BE2C (cell line): ENCODE measurements around the gene SLC6A8.
A peak's percentile ranks its signal among the peaks of the same experiment; 100 is the strongest.

ENCODE experiments used
- DNase-seq: peaks from one replicate; pipeline ENCODE4 v3.0.0-alpha.2; 2020
- H3K27me3 ChIP-seq: fragments of 250-450 bp; sonication (Bioruptor Pico); 2 replicates; pipeline ENCODE4 v1.5.1; 2020; ENCODE audit warnings: mild to moderate bottlenecking
- H3K36me3 ChIP-seq: fragments of 250-450 bp; sonication (Bioruptor Pico); 2 replicates; pipeline ENCODE4 v1.5.1; 2020; ENCODE audit warnings: mild to moderate bottlenecking
- H3K4me1 ChIP-seq: fragments of 250-450 bp; sonication (Bioruptor Pico); 2 replicates; pipeline ENCODE4 v1.5.1; 2020
- H3K4me3 ChIP-seq: 2 replicates; pipeline ENCODE4 v1.5.1; 2011; ENCODE audit warnings: low read depth, low read length
- H3K9me3 ChIP-seq: fragments of 250-450 bp; sonication (Bioruptor Pico); 2 replicates; pipeline ENCODE4 v1.5.1; 2020
- TF ChIP-seq, protein P1 (sequence below): IDR thresholded peaks from 2 replicates; pipeline ENCODE4 v1.5.1; 2012; ENCODE audit warnings: mild to moderate bottlenecking, low read depth, low read length

Gene SLC6A8

DNA sequence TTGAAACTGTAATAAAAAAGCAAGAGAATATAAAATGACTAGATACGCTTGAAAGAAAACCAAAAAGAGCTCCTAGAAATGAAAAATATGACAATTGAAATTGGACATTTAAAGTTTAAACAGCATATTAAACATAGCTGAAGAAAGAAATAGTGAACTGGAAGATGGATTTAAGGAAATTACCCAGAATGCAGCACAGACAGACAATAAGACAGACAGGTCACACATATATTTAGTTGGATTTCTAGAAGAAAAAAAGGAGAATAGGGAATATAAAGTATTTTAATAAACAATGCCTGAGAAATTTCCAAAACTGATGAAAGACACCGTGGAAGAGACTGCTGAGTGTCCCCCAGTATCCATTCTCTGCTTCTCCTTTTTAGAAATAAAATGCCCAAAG is 34.2 kb upstream of the SLC6A8 start:
- no peaks in the 10 kb centered on the region for H3K36me3 ChIP-seq
- DNase-seq = no peak
- H3K27me3 ChIP-seq = no peaks in the 10 kb centered on the region
- H3K4me1 ChIP-seq = no peaks in the 10 kb centered on the region
- H3K9me3 ChIP-seq = no peaks in the 10 kb centered on the region
- TF ChIP-seq, protein P1, sequence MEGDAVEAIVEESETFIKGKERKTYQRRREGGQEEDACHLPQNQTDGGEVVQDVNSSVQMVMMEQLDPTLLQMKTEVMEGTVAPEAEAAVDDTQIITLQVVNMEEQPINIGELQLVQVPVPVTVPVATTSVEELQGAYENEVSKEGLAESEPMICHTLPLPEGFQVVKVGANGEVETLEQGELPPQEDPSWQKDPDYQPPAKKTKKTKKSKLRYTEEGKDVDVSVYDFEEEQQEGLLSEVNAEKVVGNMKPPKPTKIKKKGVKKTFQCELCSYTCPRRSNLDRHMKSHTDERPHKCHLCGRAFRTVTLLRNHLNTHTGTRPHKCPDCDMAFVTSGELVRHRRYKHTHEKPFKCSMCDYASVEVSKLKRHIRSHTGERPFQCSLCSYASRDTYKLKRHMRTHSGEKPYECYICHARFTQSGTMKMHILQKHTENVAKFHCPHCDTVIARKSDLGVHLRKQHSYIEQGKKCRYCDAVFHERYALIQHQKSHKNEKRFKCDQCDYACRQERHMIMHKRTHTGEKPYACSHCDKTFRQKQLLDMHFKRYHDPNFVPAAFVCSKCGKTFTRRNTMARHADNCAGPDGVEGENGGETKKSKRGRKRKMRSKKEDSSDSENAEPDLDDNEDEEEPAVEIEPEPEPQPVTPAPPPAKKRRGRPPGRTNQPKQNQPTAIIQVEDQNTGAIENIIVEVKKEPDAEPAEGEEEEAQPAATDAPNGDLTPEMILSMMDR = no peak
- no peak overlapping the region for H3K4me3 ChIP-seq

DNA sequence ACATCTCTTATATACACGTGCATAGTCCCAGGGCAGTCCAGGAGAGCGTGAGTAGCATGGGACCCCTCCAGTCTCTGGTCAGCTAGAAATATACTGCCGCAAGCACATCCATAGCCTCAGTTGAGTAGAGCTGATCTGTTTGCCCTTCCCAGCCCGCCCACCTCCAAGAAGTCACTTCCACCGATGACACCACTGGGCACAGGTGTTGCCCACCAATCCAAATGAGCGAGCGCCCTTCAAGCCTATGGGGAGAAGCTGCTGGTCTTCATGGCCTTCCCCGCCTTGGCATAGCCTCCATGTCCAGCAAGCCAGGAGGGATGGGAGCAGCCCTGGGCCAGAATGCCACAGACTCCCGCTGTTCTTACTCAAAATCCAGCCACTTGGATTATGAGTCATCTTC is 30.6 kb upstream of the SLC6A8 start:
- no peak for DNase-seq
- TF ChIP-seq, protein P1 = no peak
- H3K27me3 ChIP-seq = peaks cover 3% of the 10 kb centered on the region; the same call in 1 of the 2 replicates

DNA sequence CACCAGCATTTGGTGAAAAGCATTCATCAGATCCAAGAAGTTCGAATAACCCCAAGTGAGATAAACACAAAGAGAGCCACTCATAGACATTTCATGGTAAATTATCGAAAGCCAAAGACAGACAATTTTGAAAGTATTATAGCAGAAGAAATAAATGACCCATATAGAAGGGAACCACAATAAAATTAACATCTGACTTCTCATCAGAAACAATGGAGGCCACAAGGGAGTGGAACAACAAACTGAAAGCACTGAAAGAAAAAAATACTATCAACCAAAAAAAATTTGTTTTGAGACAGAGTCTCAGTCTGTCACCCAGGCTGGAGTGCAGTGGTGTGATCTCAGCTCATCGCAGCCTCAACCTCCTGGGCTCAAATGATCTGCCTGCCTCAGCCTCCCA is 28.5 kb upstream of the SLC6A8 start:
- Histone ChIP-seq H3K4me3 (no peak overlapping the region), H3K36me3 (no peaks in the 10 kb centered on the region), H3K9me3 (no peaks in the 10 kb centered on the region), H3K27me3 (peaks cover 3% of the 10 kb centered on the region; the same call in 1 of the 2 replicates), H3K4me1 (no peaks in the 10 kb centered on the region)
- DNase-seq = no peak
- TF ChIP-seq, protein P1 = no peak

More for the DNA sequence above, 30.6 kb upstream of the SLC6A8 start:
- H3K36me3 ChIP-seq = no peaks in the 10 kb centered on the region
- no peaks in the 10 kb centered on the region for H3K9me3 ChIP-seq
- no peak overlapping the region for H3K4me3 ChIP-seq
- H3K4me1 ChIP-seq = no peaks in the 10 kb centered on the region

DNA sequence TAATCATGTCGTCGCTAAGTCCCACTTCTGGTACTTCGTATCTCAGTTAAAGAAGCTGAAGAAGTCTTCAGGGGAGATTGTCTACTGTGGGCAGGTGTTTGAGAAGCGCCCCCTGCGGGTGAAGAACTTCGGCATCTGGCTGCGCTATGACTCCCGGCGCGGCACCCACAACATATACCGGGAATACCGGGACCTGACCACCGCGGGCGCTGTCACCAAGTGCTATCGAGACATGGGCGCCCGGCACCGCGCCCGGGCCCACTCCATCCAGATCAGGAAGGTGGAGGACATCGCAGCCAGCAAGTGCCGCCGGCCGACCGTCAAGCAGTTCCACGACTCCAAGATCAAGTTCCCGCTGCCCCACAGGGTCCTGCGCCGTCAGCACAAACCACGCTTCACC is 25.5 kb upstream of the SLC6A8 start:
- Histone ChIP-seq H3K4me3 (no peak overlapping the region), H3K9me3 (no peaks in the 10 kb centered on the region), H3K27me3 (peaks cover 3% of the 10 kb centered on the region; the same call in 1 of the 2 replicates), H3K4me1 (no peaks in the 10 kb centered on the region), H3K36me3 (no peaks in the 10 kb centered on the region)
- TF ChIP-seq, protein P1 = peak; percentile 58
- DNase-seq = peak; percentile 68

DNA sequence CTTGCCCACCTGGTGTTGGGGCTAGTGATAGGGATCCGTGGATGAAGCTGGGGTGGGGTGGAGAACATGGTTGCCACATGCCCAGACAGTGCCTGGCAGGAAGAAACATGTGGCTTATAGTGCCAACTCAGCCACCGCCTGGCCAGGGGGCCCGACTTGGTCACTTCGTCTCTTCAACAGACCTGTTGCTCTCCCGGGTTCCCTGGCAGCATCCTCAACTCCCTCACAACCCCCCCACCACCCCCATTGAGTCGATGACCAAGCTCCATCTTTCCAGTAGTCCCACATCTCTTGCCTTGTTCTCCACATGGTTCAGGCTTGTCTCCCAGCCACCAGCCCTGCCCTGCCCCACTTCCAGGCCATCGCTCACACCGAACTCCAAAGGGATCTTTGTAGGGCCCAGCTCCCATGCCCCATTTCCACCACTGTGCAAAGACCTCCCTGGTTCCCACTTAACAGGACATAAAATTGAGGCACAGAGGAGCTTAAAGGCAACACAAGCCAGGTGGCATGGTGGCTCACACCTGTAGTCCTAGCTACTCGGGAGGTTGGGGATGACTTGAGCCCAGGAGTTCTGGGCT is 21.9 kb upstream of the SLC6A8 start:
- DNase-seq = no peak
- Histone ChIP-seq H3K4me1 (0 out of 2 replicates have a peak, but pooled peaks cover 3% of the 10 kb centered on the region), H3K36me3 (no peaks in the 10 kb centered on the region), H3K4me3 (no peak overlapping the region), H3K27me3 (peaks cover 3% of the 10 kb centered on the region; the same call in 1 of the 2 replicates), H3K9me3 (no peaks in the 10 kb centered on the region)
- TF ChIP-seq, protein P1 = no peak

DNA sequence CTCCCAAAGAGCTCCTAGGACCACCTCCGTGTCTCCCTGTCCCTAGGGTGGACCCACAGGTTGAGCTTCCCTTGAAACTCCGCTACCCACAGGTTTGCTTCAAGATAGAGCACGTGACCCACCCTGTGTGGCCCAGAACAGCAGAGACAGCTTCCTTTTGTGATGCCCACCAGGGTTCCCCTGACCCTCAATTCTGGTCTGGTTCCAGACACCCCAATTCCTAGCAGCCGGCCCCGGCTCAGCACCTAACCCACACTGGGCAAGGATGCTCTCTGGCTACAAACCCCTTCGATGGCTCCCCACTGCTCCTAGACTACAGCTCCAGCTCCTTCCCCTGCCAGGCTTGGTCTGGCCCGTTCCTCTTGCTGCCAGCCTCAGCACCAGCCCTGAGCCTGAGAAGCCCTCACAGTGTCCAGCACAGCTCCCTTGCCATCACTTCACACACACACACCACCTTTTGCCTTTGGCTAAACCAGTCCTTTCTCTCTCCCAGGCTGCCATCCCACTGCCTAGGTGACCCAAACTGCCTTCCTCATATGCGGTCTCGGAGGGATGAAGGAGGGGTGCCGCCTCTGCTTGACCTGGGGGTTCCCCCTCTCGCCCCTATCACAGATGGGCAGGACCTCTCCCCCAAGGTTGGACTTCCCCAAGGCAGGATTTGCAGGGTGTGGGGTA is 20.3 kb upstream of the SLC6A8 start:
- peak overlapping the region; percentile 34 for H3K4me3 ChIP-seq

More for the DNA sequence above, 20.3 kb upstream of the SLC6A8 start:
- no peak for DNase-seq
- Histone ChIP-seq H3K36me3 (no peaks in the 10 kb centered on the region), H3K27me3 (no peaks in the 10 kb centered on the region), H3K4me1 (0 out of 2 replicates have a peak, but pooled peaks cover 3% of the 10 kb centered on the region), H3K9me3 (no peaks in the 10 kb centered on the region)
- TF ChIP-seq, protein P1 = no peak
